NCI-H345 treated with DMSO at 0.1 percent for 48 hours (cell line): ENCODE measurements around the gene GTPBP1.
A peak's percentile ranks its signal among the peaks of the same experiment; 100 is the strongest.

Experiments used
- DNase-seq: peaks from one replicate; lab custom pipeline; 2025; ENCODE audit not compliant: unreplicated experiment; lab: John Stamatoyannopoulos, UW

GTPBP1 gene

DNA sequence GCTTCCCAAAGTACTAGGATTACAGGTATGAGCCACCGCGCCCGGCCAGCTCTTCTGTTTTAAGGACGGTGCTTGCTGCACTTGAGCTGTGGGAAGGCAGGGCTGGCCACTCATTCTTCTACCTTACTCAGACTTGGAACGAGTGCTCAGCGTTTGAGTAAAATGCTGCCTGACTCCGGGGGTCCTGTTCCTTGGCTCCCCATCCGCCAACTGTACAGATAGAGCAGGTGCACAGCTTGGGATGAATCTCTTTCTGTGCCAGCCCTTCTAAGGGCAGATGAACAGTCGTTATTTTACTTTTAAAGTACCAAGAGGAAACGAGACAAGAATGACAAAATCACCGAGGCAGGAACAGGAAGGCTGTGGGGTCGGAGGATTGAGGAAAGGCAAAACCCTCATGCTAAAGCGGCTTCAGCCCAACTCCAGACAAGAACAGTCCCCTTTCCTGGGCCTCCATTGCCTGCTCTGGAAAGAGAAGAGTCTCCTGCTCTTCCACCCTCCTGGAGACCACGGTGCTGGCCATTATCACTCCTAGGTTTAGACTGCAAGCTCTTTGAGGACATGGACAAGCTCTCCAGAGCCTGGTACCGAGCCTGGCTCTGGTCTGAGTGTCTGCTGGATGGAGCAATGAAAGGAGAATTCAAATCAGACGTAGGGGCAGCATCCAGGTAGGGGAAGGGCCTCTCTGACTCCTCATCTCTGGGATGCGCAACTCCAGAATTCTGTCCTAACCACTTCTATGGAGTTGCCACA lies 51.1 kb downstream of the GTPBP1 start:
- no peak for DNase-seq

DNA sequence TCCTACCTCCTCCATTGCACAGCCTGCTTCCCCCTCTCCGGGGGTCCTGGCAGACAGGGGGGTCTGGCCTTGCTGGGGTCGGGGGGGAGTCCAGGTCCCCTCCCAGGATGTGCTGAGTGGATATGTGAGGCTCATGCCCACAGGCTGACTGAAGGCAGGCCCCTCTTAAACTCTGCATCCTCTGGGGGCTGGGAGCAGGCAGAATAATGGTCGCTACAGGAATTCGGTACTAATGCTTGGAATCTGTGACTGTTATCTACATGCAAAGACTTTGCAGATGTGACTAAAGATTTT lies 51.7 kb downstream of the GTPBP1 start:
- DNase-seq = no peak

GRCh38 chr22:38758276-38758945 lies 52.7 kb downstream of the GTPBP1 start:
- no peak for DNase-seq

DNA sequence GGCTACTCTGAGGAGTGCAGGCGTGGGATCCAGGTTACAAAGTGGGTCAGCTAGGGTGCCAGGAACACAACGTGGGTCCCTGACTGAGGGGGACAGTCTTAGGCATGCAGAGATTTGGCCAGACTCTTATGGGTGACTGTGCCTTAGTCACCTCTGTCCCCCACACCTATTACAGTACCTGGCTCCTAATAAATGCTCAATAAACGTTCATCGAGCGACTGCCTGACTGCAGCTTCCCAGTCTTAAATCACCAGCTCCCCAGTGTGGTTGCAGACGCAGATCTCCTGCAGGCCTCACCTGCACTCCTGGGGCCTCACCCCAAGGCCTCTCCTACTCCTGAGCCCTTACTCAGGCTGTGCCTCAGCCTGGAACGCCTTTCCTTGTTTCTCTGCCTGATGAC lies 53.3 kb downstream of the GTPBP1 start:
- DNase-seq = no peak

DNA sequence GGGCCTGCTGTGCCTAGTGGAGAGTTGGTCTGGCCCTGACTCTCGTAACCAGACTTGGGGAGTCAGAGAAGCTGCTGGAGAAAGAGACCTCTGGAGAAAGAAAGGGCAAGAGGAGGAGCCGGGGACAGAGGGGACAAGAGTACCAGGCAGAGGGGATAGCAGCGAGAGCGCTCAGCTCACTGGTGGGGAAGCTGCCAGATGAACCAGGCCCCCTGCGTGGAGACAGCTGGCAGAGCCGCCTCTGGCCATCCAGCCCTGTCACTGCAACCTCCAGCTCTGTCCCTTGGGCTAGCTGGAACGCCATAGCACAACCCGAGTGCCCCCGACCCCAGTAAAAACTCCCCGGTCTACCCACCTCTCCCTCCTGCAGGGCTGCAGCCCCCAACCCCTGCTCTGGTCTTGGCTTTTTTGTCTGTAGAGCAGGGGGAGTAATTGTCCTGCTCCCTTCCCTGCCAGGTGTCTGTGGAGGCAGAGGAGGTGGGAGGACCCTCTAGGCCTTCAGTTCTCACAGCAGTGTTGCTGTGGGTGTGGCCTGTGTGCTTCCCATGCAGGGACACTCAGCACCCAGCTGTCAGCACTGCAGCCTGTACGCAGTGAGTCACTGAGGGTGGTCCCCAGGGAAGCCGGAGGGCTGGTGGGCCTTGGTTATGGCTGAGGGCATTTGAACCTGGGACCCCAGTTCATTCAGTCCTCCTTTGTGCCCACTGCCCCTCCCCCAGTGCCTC lies 54.9 kb downstream of the GTPBP1 start:
- peak; percentile 43 for DNase-seq

DNA sequence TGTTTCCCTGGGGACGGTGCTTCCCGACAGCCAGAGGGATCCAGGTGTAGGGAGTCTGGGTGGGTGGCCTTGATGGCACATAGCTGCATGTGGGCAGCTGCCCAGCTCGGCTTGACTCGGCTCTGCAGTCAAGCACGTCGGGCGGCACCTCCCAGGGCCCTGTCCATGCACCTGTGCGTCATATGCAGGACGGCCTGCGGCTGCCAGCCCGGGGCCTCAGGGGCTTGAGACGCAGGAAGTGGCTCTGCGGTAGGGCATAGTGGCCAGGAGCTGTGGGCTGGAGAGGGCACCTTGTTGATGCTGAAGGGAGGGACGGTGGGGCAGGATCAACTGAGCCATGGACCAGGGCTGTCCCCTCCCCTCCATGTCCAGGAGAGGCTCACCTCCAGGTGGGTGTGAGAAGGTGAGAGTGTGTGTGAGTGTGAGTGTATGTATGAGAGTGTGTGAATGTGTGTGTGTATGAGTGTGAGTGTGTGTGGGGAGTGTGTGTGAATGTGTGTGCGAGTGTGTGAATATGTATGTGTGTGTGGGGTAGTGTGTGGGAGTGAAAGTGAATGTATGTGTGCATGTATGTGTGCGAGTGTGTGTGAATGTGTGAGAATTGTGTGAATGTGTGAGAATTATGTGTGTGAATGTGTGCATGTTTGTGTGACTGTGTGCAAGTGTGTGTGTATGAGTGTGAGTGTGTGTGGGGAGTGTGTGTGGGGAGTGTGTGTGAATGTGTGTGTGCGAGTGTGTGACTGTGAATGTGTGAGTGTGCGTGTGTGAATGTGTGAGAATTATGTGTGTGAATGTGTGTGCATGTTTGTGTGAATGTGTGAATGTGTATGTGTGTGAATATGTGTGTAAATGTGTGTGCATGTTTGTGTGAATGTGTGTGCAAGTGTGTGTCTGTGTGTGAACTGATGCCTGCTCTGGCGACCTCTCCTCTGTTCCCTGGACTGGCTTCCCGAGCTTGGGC lies 55.7 kb downstream of the GTPBP1 start:
- no peak for DNase-seq

- no peak for DNase-seq
Observed at GRCh38 chr22:38762551-38762983, 56.8 kb downstream of the GTPBP1 start.

- DNase-seq = no peak
Observed at GRCh38 chr22:38766076-38766777, 60.5 kb downstream of the GTPBP1 start.

DNA sequence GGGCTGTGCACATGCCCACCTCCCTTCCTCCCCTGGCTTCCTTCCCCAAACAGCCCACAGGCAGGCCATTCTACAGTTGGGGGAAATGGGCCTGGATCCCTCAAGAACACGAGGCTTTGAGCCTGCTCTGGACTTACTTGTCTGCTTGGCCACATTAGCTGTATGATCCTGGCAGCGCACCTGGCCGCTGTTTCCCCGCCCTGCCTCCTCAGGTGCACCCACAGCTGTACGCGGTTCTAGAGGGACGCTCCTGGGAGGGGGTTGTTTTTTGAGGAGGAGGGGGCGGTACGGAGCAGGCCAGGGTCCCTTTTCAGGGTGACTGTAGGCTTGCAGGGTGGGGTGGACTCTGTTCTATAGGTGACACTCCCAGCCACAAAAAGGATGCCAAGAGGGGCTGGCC lies 61.6 kb downstream of the GTPBP1 start:
- DNase-seq = no peak

GRCh38 chr22:38768036-38768435 lies 62.3 kb downstream of the GTPBP1 start:
- no peak for DNase-seq

GRCh38 chr22:38770257-38770949 lies 64.7 kb downstream of the GTPBP1 start:
- no peak for DNase-seq

DNA sequence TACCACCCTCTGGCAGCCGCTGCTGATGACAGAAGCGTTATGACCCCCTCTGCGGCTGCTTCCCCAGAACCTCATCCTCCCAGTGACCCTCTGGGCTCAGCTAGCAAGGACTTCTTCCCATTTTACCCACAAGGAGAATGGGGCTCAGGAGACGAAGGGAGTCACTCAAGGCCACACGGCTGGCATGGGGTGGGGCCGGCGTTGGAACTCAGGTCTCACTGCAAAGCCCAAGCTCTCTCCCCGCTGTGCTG lies 66.8 kb downstream of the GTPBP1 start:
- no peak for DNase-seq

- DNase-seq = no peak
Observed at GRCh38 chr22:38773363-38773946, 67.7 kb downstream of the GTPBP1 start.

- DNase-seq = no peak
Observed at GRCh38 chr22:38774496-38775166, 68.9 kb downstream of the GTPBP1 start.

GRCh38 chr22:38775656-38776055 lies 69.9 kb downstream of the GTPBP1 start:
- DNase-seq = no peak

DNA sequence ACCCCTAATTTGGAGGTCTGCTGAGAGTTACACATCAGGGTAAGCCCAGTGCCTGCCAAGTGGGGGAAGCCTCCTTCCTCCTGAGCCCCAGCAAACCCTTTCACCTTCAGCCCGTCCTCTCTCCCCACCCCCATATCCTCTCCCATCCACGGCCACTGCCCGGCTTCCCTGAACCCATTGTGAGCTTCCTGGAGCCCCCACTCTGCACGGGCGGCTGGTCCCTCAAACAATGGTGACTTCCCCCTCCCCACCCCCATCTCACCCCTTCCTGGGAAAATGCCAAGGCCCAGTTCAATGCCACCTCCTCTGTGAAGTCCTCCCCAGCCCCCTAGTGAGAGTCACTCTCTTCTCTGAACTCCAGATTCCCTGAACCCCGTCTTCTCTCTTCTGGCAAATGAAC lies 70.3 kb downstream of the GTPBP1 start:
- no peak for DNase-seq

- no peak for DNase-seq
Observed at GRCh38 chr22:38777087-38777671, 71.4 kb downstream of the GTPBP1 start.

- DNase-seq = no peak
Observed at GRCh38 chr22:38781033-38781432, 75.3 kb downstream of the GTPBP1 start.
